Endothelial cell of umbilical vein (primary cell): ENCODE measurements around the gene TIMM17B. TPM values are rescaled to one million over a fixed set of nuclear protein-coding genes. Genes with fewer than 3 reads are reported as not detected.

Experiments used
- BruUV-seq: library from RNA; stranded (reverse); fragments of 400-500 nt; replicated peaks from 2 replicates; lab custom pipeline; 2021; lab: Mats Ljungman, UMichigan
- CTCF ChIA-PET: fragments of 300-600, 350-600 bp; sonication (Branson Sonifier 250); formaldehyde crosslinking; loops from one replicate; lab custom pipeline; 2021; ENCODE audit warnings: antibody characterized with exemption, inconsistent platforms; lab: Charles Lee
- POLR2A ChIA-PET: fragments of 300-600, 350-600 bp; sonication (Branson Sonifier 250); formaldehyde crosslinking; loops from one replicate; lab custom pipeline; 2021; ENCODE audit warnings: antibody characterized with exemption, inconsistent platforms; lab: Charles Lee
- DNase-seq: peaks from one replicate; pipeline ENCODE4 v3.0.0-alpha.2; 2011; ENCODE audit warnings: low read depth, low spot score
- FAIRE-seq: peaks from 2 replicates; lab custom pipeline; 2011; peaks lifted over from hg19 to GRCh38; lab: Jason Lieb, UNC
- H2AFZ ChIP-seq: 2 replicates; pipeline ENCODE4 v1.6.0; 2012; ENCODE audit warnings: low read depth, low read length, control low read depth, inconsistent platforms
- H3K27ac ChIP-seq: 2 replicates; pipeline ENCODE4 v1.5.1; 2011; ENCODE audit warnings: low read depth, mild to moderate bottlenecking, control low read depth, low read length, moderate library complexity; ENCODE audit not compliant: insufficient read depth
- H3K27me3 ChIP-seq, 2 experiments: 2 replicates each; pipeline versions ENCODE4 v1.6.0 to v1.6.1; 2011; ENCODE audit warnings: low read length in 2 of 2, mixed read lengths in 1 of 2; ENCODE audit not compliant: control insufficient read depth in 2 of 2, insufficient read depth in 2 of 2
- H3K36me3 ChIP-seq, 2 experiments: 2 replicates in 1 of 2; 3 replicates in 1 of 2; pipeline ENCODE4 v1.5.1; 2011; ENCODE audit warnings: low read length in 2 of 2, mild to moderate bottlenecking in 1 of 2, moderate library complexity in 1 of 2; ENCODE audit not compliant: control insufficient read depth in 2 of 2, insufficient read depth in 2 of 2; ENCODE audit errors: extremely low read depth in 1 of 2
- H3K4me1 ChIP-seq: 3 replicates; pipeline ENCODE4 v1.5.1; 2011; ENCODE audit warnings: mild to moderate bottlenecking, low read length; ENCODE audit not compliant: control insufficient read depth, insufficient read depth; ENCODE audit errors: extremely low read depth
- H3K4me2 ChIP-seq: 2 replicates; pipeline ENCODE4 v1.6.1; 2011; ENCODE audit warnings: low read length, control low read depth, mixed read lengths; ENCODE audit not compliant: insufficient read depth
- H3K4me3 ChIP-seq, 3 experiments: fragments of 200-600 bp in 1 of 3; sonication (generic), shearing (Covaris generic) in 1 of 3; replicated peaks in 1 of 3; 2 replicates each; pipeline ENCODE4 v1.5.1; 2011 to 2016; ENCODE audit warnings: control low read depth in 3 of 3, low read length in 3 of 3, mild to moderate bottlenecking in 2 of 3, inconsistent platforms in 1 of 3, low read depth in 1 of 3, moderate library complexity in 1 of 3; ENCODE audit not compliant: insufficient read depth in 1 of 3
- H3K79me2 ChIP-seq: 2 replicates; pipeline ENCODE4 v1.6.0; 2012; ENCODE audit warnings: low read length, inconsistent platforms; ENCODE audit not compliant: control insufficient read depth, insufficient read depth
- H3K9ac ChIP-seq: replicated peaks from 2 replicates; pipeline ENCODE3; 2011; ENCODE audit warnings: low read length, control low read depth; ENCODE audit not compliant: insufficient read depth; ENCODE audit errors: extremely low read depth
- H3K9me1 ChIP-seq: replicated peaks from 3 replicates; pipeline ENCODE4 v1.6.0; 2011; ENCODE audit warnings: mild to moderate bottlenecking, low read length; ENCODE audit not compliant: control insufficient read depth, insufficient read depth; ENCODE audit errors: extremely low read depth
- H3K9me3 ChIP-seq: replicated peaks from 2 replicates; pipeline ENCODE4 v1.5.1; 2012; ENCODE audit warnings: low read length, inconsistent platforms; ENCODE audit not compliant: control insufficient read depth, insufficient read depth
- H4K20me1 ChIP-seq: replicated peaks from 2 replicates; pipeline ENCODE3; 2011; ENCODE audit warnings: mild to moderate bottlenecking, low read length; ENCODE audit not compliant: control insufficient read depth, insufficient read depth; ENCODE audit errors: extremely low read depth
- CTCF ChIP-seq, 2 donors: IDR thresholded peaks; 1 replicate in 1 of 2; 2 replicates in 1 of 2; pipeline ENCODE4 v1.5.1; 2011; ENCODE audit warnings: low read length in 2 of 2, mild to moderate bottlenecking in 2 of 2, moderate library complexity in 2 of 2, control low read depth in 1 of 2, inconsistent platforms in 1 of 2, low read depth in 1 of 2; ENCODE audit not compliant: insufficient read depth in 1 of 2; ENCODE audit errors: extremely low read depth in 1 of 2
- EZH2 ChIP-seq: IDR thresholded peaks from 2 replicates; pipeline ENCODE4 v1.6.1; 2012; ENCODE audit warnings: borderline replicate concordance, low read depth, mild to moderate bottlenecking, moderate library complexity, low read length, inconsistent platforms; ENCODE audit not compliant: severe bottlenecking
- FOS ChIP-seq: IDR thresholded peaks from 2 replicates; pipeline ENCODE4 v1.6.1; 2011; ENCODE audit warnings: mild to moderate bottlenecking, low read length, moderate library complexity, borderline replicate concordance; ENCODE audit not compliant: insufficient read depth
- GATA2 ChIP-seq: IDR thresholded peaks from 2 replicates; pipeline ENCODE4 v1.7.0; 2011; ENCODE audit warnings: low read depth, mild to moderate bottlenecking, moderate library complexity, mixed read lengths, low read length; ENCODE audit not compliant: insufficient read length, insufficient read depth
- JUN ChIP-seq: IDR thresholded peaks from 2 replicates; pipeline ENCODE4 v1.6.1; 2011; ENCODE audit warnings: borderline replicate concordance, low read depth; ENCODE audit not compliant: insufficient read length, insufficient read depth
- MAX ChIP-seq: IDR thresholded peaks from 2 replicates; pipeline ENCODE4 v1.6.1; 2011; ENCODE audit not compliant: insufficient read depth, insufficient read length
- MYC ChIP-seq: IDR thresholded peaks from one replicate; pipeline ENCODE4 v1.6.1; 2011; ENCODE audit warnings: mild to moderate bottlenecking, low read depth, low read length
- POLR2A ChIP-seq: IDR thresholded peaks from 2 replicates; pipeline ENCODE4 v1.6.1; 2012; ENCODE audit warnings: low read depth, mild to moderate bottlenecking, control low read depth, low read length
- POLR2AphosphoS5 ChIP-seq: IDR thresholded peaks from 2 replicates; pipeline ENCODE4 v1.6.1; 2012; ENCODE audit warnings: low read depth, mild to moderate bottlenecking, control low read depth, low read length, moderate library complexity; ENCODE audit not compliant: insufficient read depth
- dilution Hi-C: fragments of 300-500 bp; cut with MboI; formaldehyde crosslinking; loops from one replicate; pipeline ENCODE4 v1.15.0; 2019; ENCODE audit warnings: low sequenced_read_pairs; ENCODE audit not compliant: extremely low pct_ligation_motif_present
- intact Hi-C: fragments of 100-400 bp; cut with micrococcal nuclease; formaldehyde crosslinking; loops from one replicate; pipeline ENCODE4 v1.10.0; 2022
- polyA plus RNA-seq, 4 experiments: library from polyadenylated mRNA; depleted of rRNA in 3 of 4; stranded (reverse) in 3 of 4; unstranded in 1 of 4; fragments of >200 nt; gene quantifications; 2 replicates each; pipeline versions ENCODE4 v1.2.1 to v1.2.3, GENCODE V29; 2011 to 2012; ENCODE audit warnings: missing spikeins in 1 of 4
- total RNA-seq: library from RNA; stranded (reverse); gene quantifications from 2 replicates; pipeline ENCODE4 v1.2.3, GENCODE V29; 2021

The TIMM17B gene
- total and polyA plus RNA-seq, 2 donors (not counting 3 experiments of a cell fraction or from before 2014, with no cell fraction given) = 36.0 to 73.1 TPM

GRCh38 chrX:48914593-48915493, 17.3 kb upstream of the TIMM17B start:
- no peak overlapping the region for H3K4me3 ChIP-seq
- CTCF ChIA-PET = no interaction called here
- H3K79me2 ChIP-seq = peaks cover 15% of the 10 kb centered on the region
- peaks cover 11% of the 10 kb centered on the region for H3K4me1 ChIP-seq
- no peak overlapping the region for H3K4me2 ChIP-seq
- no peak overlapping the region for H3K27ac ChIP-seq
- no peaks in the 10 kb centered on the region for H4K20me1 ChIP-seq
- intact Hi-C loops = no loop called here
- POLR2A ChIA-PET = no interaction called here
- no peaks in the 10 kb centered on the region for H3K9me1 ChIP-seq
- dilution Hi-C loops = no loop called here
- no peak for DNase-seq
- peak; percentile 35 for FAIRE-seq
- no peak overlapping the region for H2AFZ ChIP-seq
- no peaks in the 10 kb centered on the region for H3K27me3 ChIP-seq
- no peaks in the 10 kb centered on the region for H3K9me3 ChIP-seq
- TF ChIP-seq GATA2 (no peak), EZH2 (no peak), POLR2A (no peak), MAX (no peak), MYC (no peak), POLR2AphosphoS5 (no peak), CTCF (IDR thresholded peaks at IDR 0.05; ENCODE audit: extremely low read depth in 1 of 2, insufficient read depth in 1 of 2, low read depth in 1 of 2, low read length in 2 of 2) (no peak), JUN (no peak), FOS (no peak)
- H3K9ac ChIP-seq = no peak overlapping the region
- H3K36me3 ChIP-seq = no peaks in the 10 kb centered on the region
- BruUV-seq = no TSS peak
